GM13977 (cell line): Measurements from ENCODE around the gene SRSF8.

Experiments used
- DNase-seq: peaks from one replicate; pipeline ENCODE4 v3.0.0; 2012; ENCODE audit warnings: low spot score
- CTCF ChIP-seq: IDR thresholded peaks from 2 replicates; pipeline ENCODE4 v1.5.1; 2012; ENCODE audit warnings: mild to moderate bottlenecking, control low read depth; ENCODE audit not compliant: insufficient read depth; ENCODE audit errors: extremely low read depth, missing control alignments
- in situ Hi-C: fragments of 300-500 bp; cut with MboI; formaldehyde crosslinking; loops from one replicate; pipeline ENCODE4 v1.12.0; 2022; ENCODE audit warnings: low sequenced_read_pairs, low pct_unique_long_range_greater_than_20kb, mixed read lengths, inconsistent platforms; ENCODE audit not compliant: unreplicated experiment

SRSF8 gene

GRCh38 chr11:95100856-95101507, 34.3 kb downstream of the SRSF8 start:
- in situ Hi-C loops, result no loop called here
- TF ChIP-seq CTCF, result no peak
- DNase-seq, result no peak

GRCh38 chr11:95101935-95102334, 35.2 kb downstream of the SRSF8 start:
- in situ Hi-C loops, result no loop called here
- DNase-seq, result no peak
- no peak for TF ChIP-seq CTCF

GRCh38 chr11:95102733-95103132, 36.0 kb downstream of the SRSF8 start:
- DNase-seq, result no peak
- in situ Hi-C loops, result no loop called here
- no peak for TF ChIP-seq CTCF

GRCh38 chr11:95103701-95104100, 37.0 kb downstream of the SRSF8 start:
- no peak for TF ChIP-seq CTCF
- in situ Hi-C loops, result no loop called here
- DNase-seq, result no peak

GRCh38 chr11:95104121-95104830, 37.6 kb downstream of the SRSF8 start:
- in situ Hi-C loops, result no loop called here
- TF ChIP-seq CTCF, result no peak
- DNase-seq, result no peak

- DNase-seq, result no peak
Measured at GRCh38 chr11:95104856-95105255, 38.1 kb downstream of the SRSF8 start.

More at GRCh38 chr11:95104856-95105255, 38.1 kb downstream of the SRSF8 start:
- TF ChIP-seq CTCF, result no peak
- in situ Hi-C loops, result no loop called here
